ENCODE results near the gene ANKRD31.

ANKRD31 gene

GRCh38 chr5:75040973-75041372 lies 195.7 kb downstream of the ANKRD31 start:
- FAIRE-seq: no peak
- DNase-seq (ENCODE audit: low spot score): no peak

- no peak for FAIRE-seq
- peak; percentile 83 for DNase-seq (ENCODE audit: low spot score)
Measured at GRCh38 chr5:75037106-75037505, 199.6 kb downstream of the ANKRD31 start.

GRCh38 chr5:75034137-75034739 lies 202.4 kb downstream of the ANKRD31 start:
- FAIRE-seq (no peak), DNase-seq (ENCODE audit: low spot score) (no peak)

- DNase-seq (ENCODE audit: low spot score) (no peak), FAIRE-seq (no peak)
Measured at GRCh38 chr5:75031366-75031765, 205.3 kb downstream of the ANKRD31 start.

GRCh38 chr5:75028090-75028489 lies 208.6 kb downstream of the ANKRD31 start:
- no peak for DNase-seq (ENCODE audit: low spot score)
- no peak for FAIRE-seq

GRCh38 chr5:75023368-75024159 lies 213.1 kb downstream of the ANKRD31 start:
- DNase-seq (ENCODE audit: low spot score): no peak
- FAIRE-seq: no peak

GRCh38 chr5:75021800-75022199 lies 214.9 kb downstream of the ANKRD31 start:
- DNase-seq (ENCODE audit: low spot score) (no peak), FAIRE-seq (no peak)

GRCh38 chr5:75021219-75021618 lies 215.5 kb downstream of the ANKRD31 start:
- DNase-seq (ENCODE audit: low spot score): no peak
- FAIRE-seq: no peak

- no peak for FAIRE-seq
Measured at GRCh38 chr5:75020016-75020656, 216.5 kb downstream of the ANKRD31 start.

GRCh38 chr5:75018805-75019587 lies 217.7 kb downstream of the ANKRD31 start:
- no peak for FAIRE-seq
- DNase-seq (ENCODE audit: low spot score): no peak

More at GRCh38 chr5:75020016-75020656, 216.5 kb downstream of the ANKRD31 start:
- DNase-seq (ENCODE audit: low spot score): no peak
